Panc1 (cell line): ENCODE measurements around the gene MDM2. TPM values are rescaled to one million over a fixed set of nuclear protein-coding genes. Genes with fewer than 3 reads are reported as not detected.
"Not testable (repeated sequence)": the region's sequence is repeated elsewhere in the genome, so short reads cannot be mapped to it uniquely, and the experiment has no call there.

ENCODE experiments used
- ATAC-seq: fragments of 200-7000 bp; cut with Tn5 transposase; 2 replicates; pipeline ENCODE4 v1.9.1; 2020; ENCODE audit warnings: mild to moderate bottlenecking, moderate library complexity
- BruUV-seq: library from RNA; stranded (reverse); fragments of 400-500 nt; replicated peaks from 2 replicates; lab custom pipeline; 2021; lab: Mats Ljungman, UMichigan
- CTCF ChIA-PET: fragments of 300-600 bp; sonication (Branson Sonifier 250); formaldehyde crosslinking; loops from one replicate; lab custom pipeline; 2022; ENCODE audit warnings: antibody characterized with exemption; lab: Charles Lee
- POLR2A ChIA-PET: fragments of 300-600 bp; sonication (Branson Sonifier 250); formaldehyde crosslinking; loops from one replicate; lab custom pipeline; 2022; ENCODE audit warnings: antibody characterized with exemption; lab: Charles Lee
- DNase-seq: peaks from one replicate; pipeline ENCODE4 v3.0.0-alpha.2; 2010; ENCODE audit warnings: low read depth, low spot score
- H3K27ac ChIP-seq: 2 replicates; pipeline ENCODE4 v1.5.1; 2011; ENCODE audit warnings: mild to moderate bottlenecking, low read length, inconsistent platforms
- H3K27me3 ChIP-seq: fragments of 200-500 bp; sonication (Bioruptor generic); 2 replicates; pipeline ENCODE4 v1.6.0; 2014; ENCODE audit warnings: low read length, inconsistent platforms; ENCODE audit not compliant: control insufficient read depth, insufficient read depth
- H3K36me3 ChIP-seq: fragments of 200-500 bp; sonication (Bioruptor generic); 2 replicates; pipeline ENCODE4 v1.5.1; 2014; ENCODE audit warnings: inconsistent platforms, mild to moderate bottlenecking, low read length, moderate library complexity; ENCODE audit not compliant: control insufficient read depth, insufficient read depth
- H3K4me1 ChIP-seq: 2 replicates; pipeline ENCODE4 v1.5.1; 2011; ENCODE audit warnings: inconsistent platforms, mild to moderate bottlenecking, low read length, moderate library complexity; ENCODE audit not compliant: control insufficient read depth, insufficient read depth
- H3K4me3 ChIP-seq, 2 experiments: 2 replicates each; pipeline ENCODE4 v1.5.1; 2011 to 2012; ENCODE audit warnings: low read depth in 2 of 2, low read length in 2 of 2, mild to moderate bottlenecking in 2 of 2, inconsistent platforms in 1 of 2, moderate library complexity in 1 of 2
- H3K9me3 ChIP-seq: fragments of 200-500 bp; sonication (Bioruptor generic); 2 replicates; pipeline ENCODE4 v1.5.1; 2014; ENCODE audit warnings: low read depth, mild to moderate bottlenecking, inconsistent platforms, low read length, moderate library complexity; ENCODE audit not compliant: control insufficient read depth, insufficient read depth
- POLR2AphosphoS5 ChIP-seq: IDR thresholded peaks from 2 replicates; pipeline ENCODE4 v1.6.1; 2012; ENCODE audit warnings: mild to moderate bottlenecking, low read depth, low read length, moderate library complexity
- REST ChIP-seq, 2 experiments: IDR thresholded peaks; 2 replicates each; pipeline ENCODE4 v1.6.1; 2011 to 2012; ENCODE audit warnings: low read depth in 2 of 2, control low read depth in 1 of 2, low read length in 1 of 2, mild to moderate bottlenecking in 1 of 2, moderate library complexity in 1 of 2; ENCODE audit not compliant: insufficient read depth in 1 of 2
- SIN3A ChIP-seq: IDR thresholded peaks from 2 replicates; pipeline ENCODE4 v1.6.1; 2012; ENCODE audit warnings: low read depth, mild to moderate bottlenecking, low read length, moderate library complexity, borderline replicate concordance; ENCODE audit not compliant: insufficient read depth
- TCF7L2 ChIP-seq: IDR thresholded peaks from 2 replicates; pipeline ENCODE4 v1.6.1; 2011; ENCODE audit warnings: mild to moderate bottlenecking, low read depth, low read length, inconsistent platforms
- in situ Hi-C: cut with HindIII; loops from 2 replicates; pipeline ENCODE4 v1.10.0; 2016; ENCODE audit warnings: low sequenced_read_pairs, low pct_unique_long_range_greater_than_20kb
- intact Hi-C: fragments of 100-400 bp; cut with micrococcal nuclease; formaldehyde crosslinking; loops from one replicate; pipeline ENCODE4 v1.10.0; 2022; ENCODE audit not compliant: unreplicated experiment
- total RNA-seq: library from RNA; stranded (reverse); gene quantifications from one replicate; pipeline ENCODE4 v1.2.1, GENCODE V29; 2021; ENCODE audit not compliant: unreplicated experiment
- TF ChIP-seq, protein P1 (sequence below): fragments of 450-650 bp; IDR thresholded peaks from 2 replicates; pipeline ENCODE4 v1.5.1; 2017; ENCODE audit warnings: mild to moderate bottlenecking

The MDM2 gene
- total RNA-seq, 1 experiment from 2014 or later = 101 TPM

DNA sequence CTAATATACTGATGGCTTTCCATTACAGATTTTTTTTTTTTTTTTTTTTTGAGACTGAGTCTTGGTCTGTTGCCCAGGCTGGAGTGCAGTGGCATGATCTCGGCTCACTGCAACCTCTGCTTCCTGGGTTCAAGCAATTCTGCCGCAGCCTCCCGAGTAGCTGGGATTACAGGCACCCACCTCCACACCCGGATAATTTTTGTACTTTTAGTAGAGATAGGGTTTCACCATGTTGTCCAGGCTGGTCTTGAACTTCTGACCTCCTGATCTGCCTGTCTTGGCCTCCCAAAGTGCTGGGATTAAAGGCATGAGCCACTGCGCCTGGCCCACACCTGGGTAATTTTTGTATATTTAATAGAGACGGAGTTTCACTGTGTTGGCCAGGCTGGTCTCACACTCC is 3.6 kb downstream of the MDM2 start:
- H3K4me3 ChIP-seq = not testable (repeated sequence)
- POLR2A ChIA-PET = interaction anchor here (0.6 to 0.7 kb wide), 2 partner anchors 9 to 17 kb away, joined by 3 to 4 read pairs; no protein-coding TSS in a partner anchor

GRCh38 chr12:68812553-68813241 is 4.7 kb downstream of the MDM2 start:
- no peak for DNase-seq

More for the DNA sequence above, 3.6 kb downstream of the MDM2 start:
- intact Hi-C loops, ATAC-seq, H3K9me3 ChIP-seq, DNase-seq, H3K27me3 ChIP-seq, H3K27ac ChIP-seq, CTCF ChIA-PET, in situ Hi-C loops: not testable (repeated sequence)
- peaks cover 47% of the 10 kb centered on the region for H3K36me3 ChIP-seq
- H3K4me1 ChIP-seq = peaks cover 11% of the 10 kb centered on the region
- TSS peak; percentile 13 for BruUV-seq

More at GRCh38 chr12:68812553-68813241, 4.7 kb downstream of the MDM2 start:
- CTCF ChIA-PET = no interaction called here
- intact Hi-C loops (no loop called here), in situ Hi-C loops (no loop called here)
- Histone ChIP-seq H3K27me3 (no peaks in the 10 kb centered on the region), H3K4me3 (no peak overlapping the region), H3K9me3 (no peaks in the 10 kb centered on the region), H3K4me1 (peaks cover 8% of the 10 kb centered on the region), H3K36me3 (peaks cover 54% of the 10 kb centered on the region), H3K27ac (0 out of 2 replicates have a peak overlapping the region, but pooled peaks have one; percentile 18)
- TF ChIP-seq, protein P1, sequence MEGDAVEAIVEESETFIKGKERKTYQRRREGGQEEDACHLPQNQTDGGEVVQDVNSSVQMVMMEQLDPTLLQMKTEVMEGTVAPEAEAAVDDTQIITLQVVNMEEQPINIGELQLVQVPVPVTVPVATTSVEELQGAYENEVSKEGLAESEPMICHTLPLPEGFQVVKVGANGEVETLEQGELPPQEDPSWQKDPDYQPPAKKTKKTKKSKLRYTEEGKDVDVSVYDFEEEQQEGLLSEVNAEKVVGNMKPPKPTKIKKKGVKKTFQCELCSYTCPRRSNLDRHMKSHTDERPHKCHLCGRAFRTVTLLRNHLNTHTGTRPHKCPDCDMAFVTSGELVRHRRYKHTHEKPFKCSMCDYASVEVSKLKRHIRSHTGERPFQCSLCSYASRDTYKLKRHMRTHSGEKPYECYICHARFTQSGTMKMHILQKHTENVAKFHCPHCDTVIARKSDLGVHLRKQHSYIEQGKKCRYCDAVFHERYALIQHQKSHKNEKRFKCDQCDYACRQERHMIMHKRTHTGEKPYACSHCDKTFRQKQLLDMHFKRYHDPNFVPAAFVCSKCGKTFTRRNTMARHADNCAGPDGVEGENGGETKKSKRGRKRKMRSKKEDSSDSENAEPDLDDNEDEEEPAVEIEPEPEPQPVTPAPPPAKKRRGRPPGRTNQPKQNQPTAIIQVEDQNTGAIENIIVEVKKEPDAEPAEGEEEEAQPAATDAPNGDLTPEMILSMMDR = no peak
- TF ChIP-seq POLR2AphosphoS5 (no peak), SIN3A (no peak), TCF7L2 (no peak), REST (IDR thresholded peaks at IDR 0.05; ENCODE audit: insufficient read depth in 1 of 2, low read depth in 2 of 2, low read length in 1 of 2) (no peak)
- no TSS peak for BruUV-seq
- ATAC-seq = no peak
- POLR2A ChIA-PET = interaction anchor here (0.5 kb wide), 1 partner anchor 511 kb away, joined by 3 read pairs; no protein-coding TSS in a partner anchor
